SK-N-SH (cell line): ENCODE data around the gene FRRS1.

Experiments used
- CTCF ChIP-seq: fragments of 200-600 bp; sonication (generic); IDR thresholded peaks from 2 replicates; pipeline ENCODE4 v1.6.1; 2017; ENCODE audit warnings: antibody characterized with exemption, mild to moderate bottlenecking, moderate library complexity
- ELF1 ChIP-seq: IDR thresholded peaks from 2 replicates; pipeline ENCODE4 v1.4.0; 2012
- EZH2phosphoT487 ChIP-seq: fragments of 200-600 bp; sonication (generic); IDR thresholded peaks from 2 replicates; pipeline ENCODE4 v1.6.1; 2017; ENCODE audit warnings: low read depth, mixed run types, mild to moderate bottlenecking, antibody characterized with exemption, moderate library complexity, borderline replicate concordance
- FOXJ3 ChIP-seq: sonication (generic); formaldehyde crosslinking; IDR thresholded peaks from 2 replicates; pipeline ENCODE4 v1.5.1; 2020; ENCODE audit warnings: mild to moderate bottlenecking, missing genetic modification reagents
- FOXM1 ChIP-seq: IDR thresholded peaks from 2 replicates; pipeline ENCODE4 v1.4.0; 2012; ENCODE audit warnings: low read depth, mild to moderate bottlenecking
- NFIC ChIP-seq: IDR thresholded peaks from 2 replicates; pipeline ENCODE4 v1.4.0; 2012; ENCODE audit warnings: borderline replicate concordance
- TF ChIP-seq, protein P1 (sequence below): IDR thresholded peaks from 2 replicates; pipeline ENCODE4 v1.4.0; 2012; ENCODE audit warnings: low read depth

GRCh38 chr1:99801584-99801983, 35.1 kb upstream of the FRRS1 start:
- no peak for TF ChIP-seq CTCF
- TF ChIP-seq FOXJ3 (CRISPR knock-in tag): no peak
- TF ChIP-seq FOXM1: no peak
- TF ChIP-seq NFIC: no peak
- TF ChIP-seq, protein P1, sequence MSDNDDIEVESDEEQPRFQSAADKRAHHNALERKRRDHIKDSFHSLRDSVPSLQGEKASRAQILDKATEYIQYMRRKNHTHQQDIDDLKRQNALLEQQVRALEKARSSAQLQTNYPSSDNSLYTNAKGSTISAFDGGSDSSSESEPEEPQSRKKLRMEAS: no peak
- no peak for TF ChIP-seq EZH2phosphoT487
- TF ChIP-seq ELF1: no peak
